ENCODE measurements around the gene SUMF1. TPM values are rescaled to one million over a fixed set of nuclear protein-coding genes. Genes with fewer than 3 reads are reported as not detected.

SUMF1 gene
- total RNA-seq, 1 experiment from 2014 or later: 24.0 TPM

DNA sequence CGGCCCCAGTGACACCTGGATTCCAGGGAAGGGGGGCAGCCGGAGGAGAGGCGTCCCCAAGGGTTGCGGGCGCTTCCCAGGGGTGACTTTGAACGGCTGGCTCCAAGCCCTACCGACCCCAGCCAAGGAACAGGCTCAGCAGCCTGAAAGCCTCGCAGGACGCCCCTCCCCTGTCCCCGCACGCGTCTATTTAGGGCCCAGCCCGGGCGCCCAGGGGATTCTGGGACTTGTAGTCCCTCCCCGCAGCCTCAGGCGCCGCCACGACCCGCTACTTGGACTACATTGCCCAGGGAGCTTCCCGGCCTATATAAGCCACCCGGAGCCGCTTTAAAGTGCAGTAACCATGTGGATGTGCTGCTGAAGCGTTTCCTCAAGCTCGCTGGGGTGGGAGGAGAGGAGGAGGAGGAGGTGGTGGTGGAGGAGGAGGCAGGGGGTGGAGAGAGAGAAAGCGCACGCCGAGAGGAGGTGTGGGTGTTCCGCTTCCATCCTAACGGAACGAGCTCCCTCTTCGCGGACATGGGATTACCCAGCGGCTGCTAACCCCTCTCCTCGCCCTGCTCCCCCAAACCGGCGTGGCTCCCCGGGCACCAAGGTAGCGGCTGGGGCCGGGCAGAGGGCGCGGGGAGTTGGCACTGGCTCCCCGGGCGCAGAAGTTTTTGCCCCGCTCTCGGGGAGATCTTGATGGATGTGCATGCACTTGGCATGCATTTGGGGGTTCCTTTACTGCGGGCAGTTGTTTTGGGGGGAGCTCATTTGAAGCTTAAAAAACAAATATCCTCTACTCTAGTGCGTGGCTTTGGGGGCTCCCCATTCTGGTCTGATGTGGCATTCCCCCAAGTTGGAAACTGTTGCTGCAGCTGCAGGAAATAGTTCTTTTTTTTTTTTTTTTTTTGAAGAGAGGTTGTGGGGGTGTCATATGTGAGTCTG lies 26.2 kb upstream of the SUMF1 start, which contains the start of gene ITPR1:
TSS of gene ITPR1 (plus strand) at position 335 of the 927 bp plus-strand sequence. CDS start 23,144 bp downstream, outside the sequence.
- no peaks in the 10 kb centered on the region for H3K36me3 ChIP-seq
- peaks cover 5% of the 10 kb centered on the region; the same call in 1 of the 2 replicates for H3K4me1 ChIP-seq (replicated peaks)
- H3K27me3 ChIP-seq (replicated peaks): peaks cover 10% of the 10 kb centered on the region; the same call in 1 of the 2 replicates
- H3K4me3 ChIP-seq: peak within 1 kb of the TSS; percentile 49
- H3K9me3 ChIP-seq (replicated peaks): no peaks in the 10 kb centered on the region
- no peak within 1 kb of the TSS for H3K27ac ChIP-seq
- DNase-seq (ENCODE audit: low read depth in 1 of 2, low spot score in 2 of 2): peak; percentile 86 to 96

DNA sequence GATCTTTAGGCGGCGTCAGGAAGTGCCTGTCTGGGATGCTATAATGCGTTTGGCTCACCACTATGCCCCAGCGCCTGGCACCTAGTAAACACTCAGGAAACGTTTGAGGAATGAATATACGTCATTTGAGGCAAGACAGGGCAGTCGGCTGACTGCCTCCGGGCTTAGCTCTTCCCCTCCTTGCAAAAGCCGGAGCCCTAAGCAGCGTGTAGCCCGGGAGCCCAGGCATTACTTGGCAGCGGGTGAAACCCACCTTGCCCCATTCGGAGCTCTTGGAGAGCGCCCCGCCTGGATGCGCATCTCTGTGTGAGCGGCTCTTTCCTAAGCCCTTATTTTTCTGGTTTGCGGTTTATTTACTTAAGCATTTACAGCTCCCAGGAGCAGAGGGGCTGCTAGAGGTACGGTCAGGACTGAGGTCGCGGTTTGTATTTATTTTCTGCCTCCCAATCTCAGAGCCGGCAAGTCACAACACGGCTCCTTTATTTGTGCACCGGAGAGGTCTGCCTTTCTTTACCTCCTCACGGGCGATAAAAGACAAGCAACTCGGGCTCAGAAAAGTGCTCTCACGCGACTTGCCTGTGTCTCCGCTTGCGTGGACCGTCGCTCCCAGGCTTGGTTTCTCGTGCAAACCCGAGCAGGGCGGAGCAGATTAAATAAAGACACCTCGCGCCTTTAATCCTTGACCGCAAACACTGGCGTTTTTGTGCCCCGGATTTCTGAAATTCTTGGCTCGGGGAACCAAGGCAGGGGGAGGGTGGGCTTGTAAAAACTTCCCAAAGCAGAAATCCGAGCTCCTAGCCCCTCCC lies 25.3 kb upstream of the SUMF1 start:
- peaks cover 11% of the 10 kb centered on the region; the same call in 1 of the 2 replicates for H3K27me3 ChIP-seq (replicated peaks)
- H3K4me3 ChIP-seq: peak overlapping the region; percentile 49
- H3K9me3 ChIP-seq (replicated peaks): no peaks in the 10 kb centered on the region
- peak; percentile 36 to 41 for DNase-seq (ENCODE audit: low read depth in 1 of 2, low spot score in 2 of 2)
- H3K36me3 ChIP-seq: no peaks in the 10 kb centered on the region
- H3K4me1 ChIP-seq (replicated peaks): peaks cover 5% of the 10 kb centered on the region; the same call in 1 of the 2 replicates
- no peak overlapping the region for H3K27ac ChIP-seq

DNA sequence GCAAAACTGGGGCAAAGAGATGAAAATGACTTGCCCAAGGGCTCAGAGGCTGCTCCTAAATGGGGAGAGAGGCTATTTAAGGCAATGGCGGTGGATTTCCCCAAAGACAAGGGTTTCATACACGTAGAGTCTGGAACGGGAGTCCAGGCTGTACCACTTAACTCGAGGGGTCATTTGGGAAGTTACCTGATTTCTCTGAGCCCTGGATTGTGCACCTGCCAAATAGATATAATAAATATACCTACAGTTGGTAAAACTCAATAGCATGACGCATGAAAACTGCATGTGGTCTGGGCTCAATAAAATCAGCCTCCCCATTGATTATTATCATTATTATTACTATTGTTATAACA lies 24.8 kb upstream of the SUMF1 start:
- H3K4me3 ChIP-seq: no peak overlapping the region; the same call in 1 of the 2 replicates
- no peak overlapping the region for H3K27ac ChIP-seq
- H3K27me3 ChIP-seq (replicated peaks): peaks cover 11% of the 10 kb centered on the region; the same call in 1 of the 2 replicates
- DNase-seq (ENCODE audit: low read depth in 1 of 2, low spot score in 2 of 2): no peak
- peaks cover 5% of the 10 kb centered on the region; the same call in 1 of the 2 replicates for H3K4me1 ChIP-seq (replicated peaks)
- no peaks in the 10 kb centered on the region for H3K36me3 ChIP-seq
- H3K9me3 ChIP-seq (replicated peaks): no peaks in the 10 kb centered on the region

DNA sequence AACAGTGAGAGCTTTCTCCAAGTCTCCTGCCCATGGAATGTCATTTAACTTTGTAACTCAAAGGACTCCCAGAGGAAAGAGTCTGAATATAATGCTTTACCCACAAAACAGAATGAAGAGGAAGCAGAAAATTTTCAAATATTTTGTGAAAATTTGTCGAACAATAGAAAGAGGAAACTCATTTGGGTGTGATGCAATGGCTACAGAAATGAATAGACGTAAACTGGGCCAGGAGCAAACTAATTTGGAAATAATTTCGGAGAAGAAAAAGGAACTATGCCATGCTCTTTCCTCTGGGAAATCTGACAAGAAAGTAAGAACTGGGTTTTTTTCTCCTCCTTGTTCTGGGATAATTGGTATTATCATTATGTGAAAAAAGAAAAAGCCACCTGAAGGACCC lies 11.2 kb upstream of the SUMF1 start:
- no peak for DNase-seq (ENCODE audit: low read depth in 1 of 2, low spot score in 2 of 2)
- H3K27ac ChIP-seq: no peak overlapping the region
- no peaks in the 10 kb centered on the region for H3K4me1 ChIP-seq (replicated peaks)
- H3K9me3 ChIP-seq (replicated peaks): no peaks in the 10 kb centered on the region
- no peaks in the 10 kb centered on the region for H3K27me3 ChIP-seq (replicated peaks)
- H3K4me3 ChIP-seq: no peak overlapping the region
- no peaks in the 10 kb centered on the region for H3K36me3 ChIP-seq

DNA sequence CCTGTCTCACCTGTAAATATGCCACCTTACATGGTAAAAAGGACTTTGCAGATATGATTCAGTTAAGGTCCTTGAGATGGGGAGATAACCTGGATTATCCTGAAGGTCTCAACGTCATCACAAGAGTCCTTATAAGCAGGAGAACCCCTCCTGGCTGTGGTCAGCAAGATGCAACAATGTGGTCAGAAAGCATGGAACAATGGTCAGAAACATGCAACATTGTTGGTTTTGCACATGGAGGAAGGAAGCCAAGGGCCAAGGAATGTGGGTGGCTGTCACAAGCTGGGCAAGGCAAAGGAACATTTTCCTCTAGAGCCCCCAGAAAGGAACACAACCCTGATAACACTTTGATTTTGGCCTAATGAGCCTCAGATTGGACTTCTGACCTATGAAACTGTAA lies 9.4 kb upstream of the SUMF1 start:
- Histone ChIP-seq H3K4me3 (no peak overlapping the region), H3K27me3 (replicated peaks) (no peaks in the 10 kb centered on the region), H3K27ac (no peak overlapping the region), H3K36me3 (no peaks in the 10 kb centered on the region), H3K9me3 (replicated peaks) (no peaks in the 10 kb centered on the region), H3K4me1 (replicated peaks) (no peaks in the 10 kb centered on the region)
- no peak for DNase-seq (ENCODE audit: low read depth in 1 of 2, low spot score in 2 of 2)

DNA sequence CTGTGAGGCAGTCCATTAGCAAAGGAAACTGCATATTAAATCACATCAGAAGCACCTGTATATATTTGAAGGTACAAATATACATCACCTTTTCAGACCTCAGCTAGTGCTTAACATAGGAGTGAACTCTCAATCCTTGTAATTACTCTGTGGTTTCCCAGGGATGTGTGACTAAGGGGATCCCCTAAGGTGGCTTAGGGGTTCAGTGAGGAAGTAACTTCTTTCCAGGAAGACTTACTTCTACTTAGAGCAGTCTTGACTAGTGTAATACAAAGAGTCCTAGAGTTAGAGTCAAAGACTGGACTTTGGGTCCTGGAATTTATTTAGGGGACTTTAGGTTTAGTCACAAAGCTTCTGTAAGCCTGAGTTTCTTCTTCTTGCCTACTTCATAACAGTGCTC lies 8.7 kb upstream of the SUMF1 start:
- H3K36me3 ChIP-seq: no peaks in the 10 kb centered on the region
- H3K9me3 ChIP-seq (replicated peaks): no peaks in the 10 kb centered on the region
- no peak overlapping the region for H3K27ac ChIP-seq
- DNase-seq (ENCODE audit: low read depth in 1 of 2, low spot score in 2 of 2): no peak
- H3K4me1 ChIP-seq (replicated peaks): no peaks in the 10 kb centered on the region
- H3K4me3 ChIP-seq: no peak overlapping the region
- H3K27me3 ChIP-seq (replicated peaks): no peaks in the 10 kb centered on the region

DNA sequence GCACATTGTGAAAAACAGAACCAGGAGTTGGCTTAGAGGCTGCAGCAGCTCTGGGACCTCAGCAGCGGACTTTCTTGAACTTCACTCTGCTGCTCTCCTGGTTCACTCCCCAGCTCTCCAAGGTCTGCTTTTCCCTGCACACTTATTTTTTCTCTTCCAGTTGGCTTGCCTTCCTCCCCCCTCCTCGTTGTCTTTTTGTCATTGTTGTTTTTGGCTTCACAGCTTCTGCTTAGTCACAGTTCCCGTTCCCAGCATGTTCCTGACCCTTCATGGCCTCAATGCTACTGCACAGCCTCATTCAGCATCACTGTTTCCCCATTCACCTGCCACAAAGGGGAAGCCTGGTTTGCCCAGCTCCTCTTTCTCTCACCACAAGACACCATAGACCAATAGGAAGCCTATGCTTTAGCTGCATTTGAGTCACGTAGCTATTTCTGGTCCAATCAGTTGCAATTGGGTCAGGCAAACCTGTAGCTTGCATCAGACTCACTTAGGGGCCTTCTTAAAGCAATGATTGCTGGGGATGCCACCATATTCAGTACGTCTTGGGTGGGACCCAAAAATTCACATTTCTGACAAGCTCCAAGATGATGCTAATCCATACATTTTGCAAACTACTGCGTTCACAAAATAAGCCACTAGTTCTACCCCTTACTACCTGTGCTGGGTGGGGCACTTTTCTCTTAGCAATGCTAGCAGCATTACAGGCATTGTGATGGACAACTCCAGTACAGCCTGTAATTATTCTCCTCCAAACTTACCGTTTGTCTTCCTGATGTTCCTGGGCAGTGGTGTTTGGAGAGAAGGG lies 7.8 kb upstream of the SUMF1 start:
- no peak for DNase-seq (ENCODE audit: low read depth in 1 of 2, low spot score in 2 of 2)
- no peaks in the 10 kb centered on the region for H3K36me3 ChIP-seq
- H3K4me3 ChIP-seq: no peak overlapping the region
- H3K27me3 ChIP-seq (replicated peaks): no peaks in the 10 kb centered on the region
- H3K4me1 ChIP-seq (replicated peaks): no peaks in the 10 kb centered on the region
- no peak overlapping the region for H3K27ac ChIP-seq
- H3K9me3 ChIP-seq (replicated peaks): no peaks in the 10 kb centered on the region

DNA sequence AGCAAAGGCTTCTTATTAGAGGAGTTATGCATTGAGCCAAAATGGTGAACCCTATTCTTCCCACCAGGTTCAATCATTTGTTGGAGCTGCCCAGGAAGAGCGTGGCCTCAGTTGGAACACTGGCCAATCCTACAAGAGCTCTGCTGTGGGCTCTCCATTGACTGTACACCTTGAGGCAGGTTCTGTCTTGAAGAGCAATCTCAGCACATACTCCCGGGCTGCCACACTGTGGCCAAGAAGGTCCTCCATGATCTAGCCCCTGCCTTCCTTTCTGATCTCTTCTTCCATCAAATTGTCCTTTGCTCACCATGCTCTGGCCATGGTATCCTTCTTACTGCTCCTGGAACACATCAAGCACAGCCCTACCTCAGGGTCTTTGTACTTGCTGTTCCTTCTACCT lies 5.7 kb upstream of the SUMF1 start:
- Histone ChIP-seq H3K36me3 (no peaks in the 10 kb centered on the region), H3K4me3 (no peak overlapping the region), H3K9me3 (replicated peaks) (no peaks in the 10 kb centered on the region), H3K27ac (no peak overlapping the region), H3K27me3 (replicated peaks) (no peaks in the 10 kb centered on the region), H3K4me1 (replicated peaks) (no peaks in the 10 kb centered on the region)
- no peak for DNase-seq (ENCODE audit: low read depth in 1 of 2, low spot score in 2 of 2)

DNA sequence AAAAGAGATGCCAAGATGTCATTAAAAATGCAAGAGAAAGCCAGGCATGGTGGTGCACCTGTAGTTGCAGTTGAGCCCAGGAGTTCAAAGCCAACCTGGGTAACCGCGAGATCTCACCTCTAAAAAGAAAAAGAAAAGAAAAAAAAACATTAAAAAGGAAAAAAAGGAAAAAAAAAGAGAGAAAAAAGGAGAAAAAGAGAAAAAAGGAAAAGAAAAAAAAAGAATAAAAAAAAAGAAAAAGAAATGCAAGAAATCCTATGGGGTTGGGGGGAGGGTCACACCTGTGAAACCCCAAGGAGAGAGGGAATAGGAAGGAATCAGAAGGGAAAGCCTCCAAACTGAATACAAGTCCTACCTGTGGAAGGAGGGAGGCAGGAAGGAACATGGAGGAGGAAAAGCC lies 5.2 kb upstream of the SUMF1 start:
- Histone ChIP-seq H3K27ac (no peak overlapping the region), H3K9me3 (replicated peaks) (no peaks in the 10 kb centered on the region), H3K4me3 (no peak overlapping the region), H3K36me3 (no peaks in the 10 kb centered on the region), H3K4me1 (replicated peaks) (peaks cover 3% of the 10 kb centered on the region; the same call in 1 of the 2 replicates), H3K27me3 (replicated peaks) (no peaks in the 10 kb centered on the region)
- no peak for DNase-seq (ENCODE audit: low read depth in 1 of 2, low spot score in 2 of 2)

DNA sequence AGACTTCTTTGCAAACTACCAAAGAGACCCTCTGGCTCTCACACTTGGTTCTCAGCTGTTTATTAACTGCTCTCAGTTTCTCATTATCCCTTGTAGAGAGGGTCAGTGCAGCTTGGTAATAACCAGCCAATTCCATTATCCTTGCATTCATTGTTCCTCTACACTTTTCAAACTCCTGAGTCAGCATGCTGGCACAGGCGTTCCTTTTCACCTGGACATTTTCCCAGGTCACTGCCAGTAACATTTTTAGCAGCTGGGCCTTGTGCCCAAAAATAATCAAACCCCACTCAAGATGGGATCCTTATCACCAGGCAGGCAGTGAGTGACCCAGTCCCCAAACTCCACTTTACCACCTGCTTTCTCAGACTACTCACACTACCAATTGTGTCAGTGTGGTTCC lies 4.8 kb upstream of the SUMF1 start:
- Histone ChIP-seq H3K4me3 (no peak overlapping the region), H3K36me3 (peaks cover 1% of the 10 kb centered on the region; the same call in 1 of the 2 replicates), H3K9me3 (replicated peaks) (no peaks in the 10 kb centered on the region), H3K27me3 (replicated peaks) (no peaks in the 10 kb centered on the region), H3K4me1 (replicated peaks) (peaks cover 5% of the 10 kb centered on the region; the same call in 1 of the 2 replicates), H3K27ac (no peak overlapping the region)
- DNase-seq (ENCODE audit: low read depth in 1 of 2, low spot score in 2 of 2): no peak

DNA sequence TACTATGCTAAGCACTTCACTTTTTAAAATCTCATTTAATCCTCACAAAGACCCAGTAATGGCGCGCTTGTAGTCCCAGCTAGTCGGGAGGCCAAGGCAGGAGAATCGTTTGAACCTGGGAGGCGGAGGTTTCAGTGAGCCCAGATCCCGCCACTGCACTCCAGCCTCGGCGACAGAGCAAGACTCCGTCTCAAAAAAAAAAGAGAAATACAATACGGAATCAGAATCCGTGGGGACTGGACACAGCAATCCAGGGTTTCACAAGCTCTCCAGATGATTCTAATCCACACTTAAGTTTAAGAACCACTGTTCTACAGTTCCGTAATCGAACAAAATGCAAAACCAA lies 426 bp upstream of the SUMF1 start:
- H3K27ac ChIP-seq: no peak overlapping the region; the same call in 1 of the 2 replicates
- peak overlapping the region; percentile 84 for H3K4me3 ChIP-seq
- peaks cover 9% of the 10 kb centered on the region; the same call in 1 of the 2 replicates for H3K4me1 ChIP-seq (replicated peaks)
- H3K9me3 ChIP-seq (replicated peaks): no peaks in the 10 kb centered on the region
- no peak for DNase-seq (ENCODE audit: low read depth in 1 of 2, low spot score in 2 of 2)
- H3K36me3 ChIP-seq: peaks cover 3% of the 10 kb centered on the region; the same call in 1 of the 2 replicates
- H3K27me3 ChIP-seq (replicated peaks): no peaks in the 10 kb centered on the region

DNA sequence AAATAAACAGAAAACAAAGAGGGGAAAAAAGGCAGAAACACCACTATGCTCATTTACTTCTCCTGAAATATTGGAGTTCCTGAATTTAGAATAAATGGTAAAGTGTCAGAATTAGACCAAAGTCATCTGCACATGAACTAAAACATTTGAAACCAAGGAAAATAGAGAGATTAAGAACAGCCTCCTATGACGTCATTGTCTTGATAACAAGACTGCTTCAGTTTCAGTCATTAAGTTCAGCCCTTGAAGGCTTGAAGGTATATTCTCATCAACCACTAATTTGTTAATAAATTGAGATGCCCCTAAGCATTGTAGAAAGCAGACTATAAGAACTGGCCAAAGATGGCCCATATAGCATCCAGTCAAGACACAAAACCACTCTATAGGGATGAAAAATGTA lies 2.5 kb downstream of the SUMF1 start:
- no peak for DNase-seq (ENCODE audit: low read depth in 1 of 2, low spot score in 2 of 2)
- Histone ChIP-seq H3K9me3 (replicated peaks) (no peaks in the 10 kb centered on the region), H3K27ac (no peak overlapping the region), H3K4me1 (replicated peaks) (peaks cover 9% of the 10 kb centered on the region; the same call in 1 of the 2 replicates), H3K4me3 (no peak overlapping the region), H3K36me3 (peaks cover 3% of the 10 kb centered on the region; the same call in 1 of the 2 replicates), H3K27me3 (replicated peaks) (no peaks in the 10 kb centered on the region)

DNA sequence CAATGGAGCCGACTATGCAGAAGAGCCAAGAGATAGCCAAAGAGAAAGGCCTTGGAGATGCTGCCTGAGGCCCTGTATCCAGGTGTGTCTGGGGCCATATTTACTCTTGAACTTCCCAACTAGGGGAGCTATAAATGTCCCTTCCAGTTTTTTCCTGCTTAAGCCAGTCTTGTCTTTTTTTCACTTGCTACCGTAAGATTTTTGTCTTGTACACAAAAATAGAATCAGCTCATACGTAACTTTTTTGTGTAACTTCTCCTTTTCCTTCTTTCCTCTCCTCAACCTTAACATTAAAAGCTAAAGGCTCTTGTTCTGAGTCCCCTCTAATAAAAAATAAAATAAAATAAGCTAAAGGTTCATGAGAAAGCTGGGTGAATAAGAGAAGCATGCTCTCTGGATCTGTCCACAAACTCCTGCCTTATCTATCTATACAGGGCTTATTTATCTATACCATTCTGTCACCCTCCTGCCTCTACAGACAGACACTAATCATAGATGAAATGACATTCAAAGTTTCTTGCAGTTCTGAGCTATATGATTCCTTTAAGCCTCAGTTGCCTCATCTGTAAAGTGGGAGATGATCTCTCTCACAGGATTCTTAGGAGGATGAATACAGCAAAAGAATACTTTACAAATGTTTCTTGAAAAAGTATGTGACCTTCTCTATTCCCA lies 4.6 kb downstream of the SUMF1 start:
- H3K27ac ChIP-seq: no peak overlapping the region
- peaks cover 8% of the 10 kb centered on the region; the same call in 1 of the 2 replicates for H3K4me1 ChIP-seq (replicated peaks)
- peaks cover 3% of the 10 kb centered on the region; the same call in 1 of the 2 replicates for H3K36me3 ChIP-seq
- no peaks in the 10 kb centered on the region for H3K27me3 ChIP-seq (replicated peaks)
- H3K9me3 ChIP-seq (replicated peaks): no peaks in the 10 kb centered on the region
- DNase-seq (ENCODE audit: low read depth in 1 of 2, low spot score in 2 of 2): no peak
- no peak overlapping the region for H3K4me3 ChIP-seq

Measured in SJSA1 (cell line).